WTC11 (cell line): ENCODE data around the gene MED13.

ENCODE experiments used
- FOXJ3 ChIP-seq: sonication (generic); formaldehyde crosslinking; IDR thresholded peaks from 2 replicates; pipeline ENCODE4 v1.9.0; 2021; ENCODE audit warnings: missing genetic modification reagents, mild to moderate bottlenecking, borderline replicate concordance
- ZNF121 ChIP-seq: sonication (generic); formaldehyde crosslinking; IDR thresholded peaks from 2 replicates; pipeline ENCODE4 v1.8.0; 2023; ENCODE audit warnings: missing genetic modification reagents

DNA sequence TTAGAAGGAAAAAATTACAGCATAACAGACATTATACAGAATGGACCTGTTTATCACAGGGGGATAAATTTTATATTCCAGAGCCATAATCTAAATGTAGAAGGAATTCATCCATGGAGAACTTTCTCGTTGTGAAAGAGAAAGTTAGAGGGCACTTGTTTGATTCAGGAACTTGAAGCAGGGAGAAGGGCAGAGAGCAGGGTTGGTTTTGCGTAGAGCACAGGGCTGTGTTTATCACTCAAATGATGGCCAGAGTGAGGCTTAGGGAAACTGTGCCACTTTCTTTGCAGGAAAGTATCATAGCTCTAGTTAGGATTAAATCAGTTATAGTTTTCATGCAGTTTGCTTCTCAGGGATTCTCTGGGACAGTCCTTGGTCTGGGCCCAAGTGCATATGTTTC, 29.1 kb upstream of the MED13 start:
- TF ChIP-seq ZNF121 (CRISPR knock-in tag) (no peak), FOXJ3 (no peak)
